Osteocyte (in vitro differentiated cells): ENCODE data around the gene ULBP2. TPM values are rescaled to one million over a fixed set of nuclear protein-coding genes. Genes with fewer than 3 reads are reported as not detected.
A peak's percentile ranks its signal among the peaks of the same experiment; 100 is the strongest.

Source experiments
- DNase-seq: peaks from one replicate; pipeline ENCODE4 v3.0.0; 2021; ENCODE audit warnings: mixed read lengths; ENCODE audit not compliant: unreplicated experiment; ENCODE audit errors: extremely low spot score
- H3K27ac Mint-ChIP-seq: one replicate; pipeline ENCODE4 v1.8.0; 2021; ENCODE audit warnings: mild to moderate bottlenecking, mixed read lengths; ENCODE audit not compliant: unreplicated experiment
- H3K27me3 Mint-ChIP-seq: one replicate; pipeline ENCODE4 v1.8.0; 2021; ENCODE audit warnings: mixed read lengths; ENCODE audit not compliant: unreplicated experiment
- H3K36me3 Mint-ChIP-seq: one replicate; pipeline ENCODE4 v1.8.0; 2021; ENCODE audit warnings: mixed read lengths; ENCODE audit not compliant: unreplicated experiment
- H3K4me1 Mint-ChIP-seq: one replicate; pipeline ENCODE4 v1.8.0; 2021; ENCODE audit warnings: mixed read lengths; ENCODE audit not compliant: unreplicated experiment
- H3K4me3 Mint-ChIP-seq: one replicate; pipeline ENCODE4 v1.8.0; 2021; ENCODE audit warnings: mild to moderate bottlenecking, moderate library complexity, mixed read lengths; ENCODE audit not compliant: unreplicated experiment
- H3K9me3 Mint-ChIP-seq: one replicate; pipeline ENCODE4 v1.8.0; 2021; ENCODE audit warnings: mixed read lengths; ENCODE audit not compliant: unreplicated experiment
- CTCF ChIP-seq: fragments of 200-600 bp; sonication (generic); IDR thresholded peaks from 2 replicates; pipeline ENCODE4 v1.5.0; 2021; ENCODE audit warnings: antibody characterized with exemption, mild to moderate bottlenecking, moderate library complexity
- total RNA-seq: library from RNA; stranded (reverse); gene quantifications from 2 replicates; pipeline ENCODE4 v1.2.1, GENCODE V29; 2021

Gene ULBP2
- total RNA-seq, 1 donor from 2014 or later, result 2.1 TPM

GRCh38 chr6:149962461-149963211 is 20.8 kb downstream of the ULBP2 start:
- H3K9me3 Mint-ChIP-seq, result no peaks in the 10 kb centered on the region
- peaks cover 63% of the 10 kb centered on the region for H3K27me3 Mint-ChIP-seq
- DNase-seq, result no peak
- TF ChIP-seq CTCF, result no peak
- peak overlapping the region; percentile 89 for H3K27ac Mint-ChIP-seq
- peak overlapping the region; percentile 84 for H3K4me3 Mint-ChIP-seq
- peaks cover 23% of the 10 kb centered on the region for H3K4me1 Mint-ChIP-seq
- no peaks in the 10 kb centered on the region for H3K36me3 Mint-ChIP-seq

- peaks cover 58% of the 10 kb centered on the region for H3K27me3 Mint-ChIP-seq
- peaks cover 23% of the 10 kb centered on the region for H3K4me1 Mint-ChIP-seq
- H3K9me3 Mint-ChIP-seq, result no peaks in the 10 kb centered on the region
- TF ChIP-seq CTCF, result no peak
- no peaks in the 10 kb centered on the region for H3K36me3 Mint-ChIP-seq
- H3K27ac Mint-ChIP-seq, result peak overlapping the region; percentile 89
- DNase-seq, result no peak
- H3K4me3 Mint-ChIP-seq, result peak overlapping the region; percentile 84
Observed at GRCh38 chr6:149963212-149963461, 21.3 kb downstream of the ULBP2 start.

GRCh38 chr6:149963462-149964307 is 21.9 kb downstream of the ULBP2 start, which contains the start of gene ULBP1:
Gene ULBP1, plus strand, starts transcription at chr6:149963943. Its CDS starts 107 bp downstream, at chr6:149964050.
- Mint-ChIP-seq H3K27ac (peak within 1 kb of the TSS; percentile 89), H3K27me3 (peaks cover 56% of the 10 kb centered on the region), H3K4me3 (peak within 1 kb of the TSS; percentile 84), H3K9me3 (no peaks in the 10 kb centered on the region), H3K4me1 (peaks cover 23% of the 10 kb centered on the region), H3K36me3 (no peaks in the 10 kb centered on the region)
- TF ChIP-seq CTCF, result no peak
- peak; percentile 95 for DNase-seq

- no peaks in the 10 kb centered on the region for H3K36me3 Mint-ChIP-seq
- TF ChIP-seq CTCF, result no peak
- H3K27ac Mint-ChIP-seq, result peak overlapping the region; percentile 89
- no peaks in the 10 kb centered on the region for H3K9me3 Mint-ChIP-seq
- peaks cover 23% of the 10 kb centered on the region for H3K4me1 Mint-ChIP-seq
- no peak for DNase-seq
- H3K4me3 Mint-ChIP-seq, result peak overlapping the region; percentile 84
- peaks cover 49% of the 10 kb centered on the region for H3K27me3 Mint-ChIP-seq
Observed at GRCh38 chr6:149964308-149965193, 22.7 kb downstream of the ULBP2 start.
